GM21529 (cell line): ENCODE results near the gene LIN54.
A peak's percentile ranks its signal among the peaks of the same experiment; 100 is the strongest.
"Not testable (repeated sequence)": the region's sequence is repeated elsewhere in the genome, so short reads cannot be mapped to it uniquely, and the experiment has no call there.

Source experiments
- ATAC-seq: cut with Tn5 transposase; IDR thresholded peaks from one replicate; pipeline ENCODE4 v1.9.1; 2021; ENCODE audit not compliant: unreplicated experiment

LIN54 gene

GRCh38 chr4:82951196-82951595, 59.4 kb downstream of the LIN54 start:
- no peak for ATAC-seq

GRCh38 chr4:82948647-82949204, 61.9 kb downstream of the LIN54 start:
- ATAC-seq, result no peak

GRCh38 chr4:82947498-82947897, 63.1 kb downstream of the LIN54 start:
- ATAC-seq, result no peak

GRCh38 chr4:82939414-82939813, 71.2 kb downstream of the LIN54 start:
- ATAC-seq, result no peak

GRCh38 chr4:82934441-82934840, 76.2 kb downstream of the LIN54 start:
- no peak for ATAC-seq

- ATAC-seq, result no peak
These were observed 79.5 kb downstream of the LIN54 start for GRCh38 chr4:82930848-82931755.

GRCh38 chr4:82921795-82922194, 88.8 kb downstream of the LIN54 start:
- no peak for ATAC-seq

GRCh38 chr4:82919386-82919785, 91.2 kb downstream of the LIN54 start:
- no peak for ATAC-seq

GRCh38 chr4:82918091-82918490, 92.5 kb downstream of the LIN54 start:
- no peak for ATAC-seq

- not testable (repeated sequence) for ATAC-seq
These were observed 96.7 kb downstream of the LIN54 start for GRCh38 chr4:82913968-82914367.

- no peak for ATAC-seq
These were observed 97.3 kb downstream of the LIN54 start for GRCh38 chr4:82913305-82913704.

- no peak for ATAC-seq
These were observed 101.3 kb downstream of the LIN54 start for GRCh38 chr4:82909326-82909725.

- ATAC-seq, result peak; percentile 52
These were observed 104.2 kb downstream of the LIN54 start for GRCh38 chr4:82906469-82906868.

GRCh38 chr4:82905205-82905604, 105.4 kb downstream of the LIN54 start:
- ATAC-seq, result peak; percentile 50

GRCh38 chr4:82903737-82904136, 106.9 kb downstream of the LIN54 start:
- ATAC-seq, result no peak

- ATAC-seq, result no peak
These were observed 109.4 kb downstream of the LIN54 start for GRCh38 chr4:82901183-82901718.

- ATAC-seq, result peak; percentile 87
These were observed 110.0 kb downstream of the LIN54 start, which contains the start of gene THAP9 for GRCh38 chr4:82900411-82901182. Gene THAP9, plus strand, starts transcription at chr4:82900735. Its CDS starts 68 bp downstream, at chr4:82900803.

GRCh38 chr4:82900066-82900410, 110.6 kb downstream of the LIN54 start:
- peak; percentile 8 for ATAC-seq

- ATAC-seq, result no peak
These were observed 111.1 kb downstream of the LIN54 start for GRCh38 chr4:82899374-82900065.

- no peak for ATAC-seq
These were observed 112.0 kb downstream of the LIN54 start for GRCh38 chr4:82898322-82899243.
